AG20443 (cell line): ENCODE data around the gene APOE.

ENCODE experiments used
- DNase-seq: peaks from one replicate; pipeline ENCODE4 v3.0.0; 2012; ENCODE audit warnings: low spot score, mixed read lengths

APOE gene

DNA sequence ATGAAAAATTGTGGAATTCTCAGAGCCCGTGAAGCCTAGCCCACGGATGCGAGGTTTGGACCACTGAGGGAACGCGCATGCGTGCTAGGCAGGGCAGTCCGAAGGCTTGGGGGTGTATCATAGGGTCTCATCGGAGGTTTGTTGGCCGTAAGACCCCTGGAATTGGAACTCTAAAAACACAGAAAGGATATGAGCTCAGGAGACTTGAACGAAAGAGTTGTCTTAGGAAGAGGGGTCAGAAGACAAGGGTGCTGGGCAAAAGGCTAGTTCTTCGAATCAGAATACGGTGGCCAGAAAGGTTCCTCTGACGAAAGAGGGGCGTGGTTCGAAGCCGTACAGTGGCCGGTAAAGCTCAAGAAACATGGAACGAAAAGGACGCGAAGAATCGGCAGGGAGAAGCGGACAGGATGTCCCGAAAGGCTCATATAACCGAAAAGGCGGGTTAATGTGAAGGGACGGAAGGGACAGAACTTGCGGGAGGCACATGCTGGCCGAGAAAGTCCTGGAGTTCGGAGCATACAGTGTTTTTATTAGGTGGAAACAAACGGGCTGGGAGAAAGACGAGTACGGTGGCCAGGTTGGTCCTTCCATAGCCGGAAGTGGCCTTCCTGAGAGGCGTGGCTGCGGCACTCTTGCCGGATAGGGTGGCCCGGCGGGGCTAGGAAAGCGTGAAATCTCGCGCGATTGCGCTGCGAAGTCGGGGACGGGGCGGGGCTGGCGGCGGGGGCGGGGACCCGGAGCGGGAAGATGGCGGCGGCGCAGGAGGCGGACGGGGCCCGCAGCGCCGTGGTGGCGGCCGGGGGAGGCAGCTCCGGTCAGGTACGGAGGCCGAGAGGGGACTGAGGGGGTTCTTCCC is 49.3 kb downstream of the APOE start, which contains the start of gene CLPTM1:
Gene CLPTM1, plus strand, starts transcription at position 732 of the 856 bp plus-strand sequence. Its CDS starts 16 bp downstream, at position 748.
- DNase-seq = peak; percentile 98

DNA sequence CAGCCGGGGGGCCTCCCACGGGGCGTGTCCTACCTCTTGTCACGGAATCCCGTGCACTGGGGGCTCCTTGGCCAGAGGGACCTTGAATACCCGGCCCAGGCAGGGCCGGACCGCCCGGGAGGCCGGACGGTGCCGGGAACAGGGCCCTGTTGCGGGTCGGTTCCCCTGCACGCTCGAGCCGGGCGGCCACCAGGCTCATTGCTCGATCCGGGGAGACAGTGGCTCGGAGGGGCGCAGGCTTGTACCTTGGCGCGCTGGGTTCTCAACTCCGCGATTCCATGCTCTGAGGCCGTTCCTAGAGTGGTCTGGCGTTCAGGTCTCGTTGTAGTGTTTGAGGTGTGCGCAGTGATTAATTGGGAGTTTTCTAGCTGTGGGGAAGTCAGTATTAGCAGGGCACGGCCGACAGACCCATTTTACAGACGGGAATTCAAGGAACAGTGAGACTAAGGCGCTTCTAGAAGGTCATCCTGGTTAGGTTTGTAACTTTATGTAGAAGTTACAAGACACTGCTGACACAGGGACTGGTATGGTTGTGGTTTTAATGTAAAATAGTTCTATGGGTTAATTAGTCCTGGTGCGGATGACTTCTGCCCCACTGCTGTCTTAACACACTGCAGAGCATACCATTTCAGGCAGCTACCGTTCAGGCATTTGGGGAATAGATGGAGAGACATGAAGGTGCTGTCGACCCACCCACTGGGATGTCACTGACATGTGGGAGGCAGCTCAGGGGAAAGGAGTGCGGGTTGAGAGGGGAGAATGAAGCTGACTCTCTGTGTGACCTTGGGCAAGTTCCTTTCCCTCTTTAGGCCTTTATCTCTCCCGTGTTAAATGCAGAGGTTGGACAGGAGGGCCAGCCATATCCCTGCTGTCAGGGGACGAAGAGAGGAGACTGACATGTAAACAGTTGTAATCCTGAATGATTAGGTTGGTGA is 50.2 kb downstream of the APOE start:
- DNase-seq = no peak

DNA sequence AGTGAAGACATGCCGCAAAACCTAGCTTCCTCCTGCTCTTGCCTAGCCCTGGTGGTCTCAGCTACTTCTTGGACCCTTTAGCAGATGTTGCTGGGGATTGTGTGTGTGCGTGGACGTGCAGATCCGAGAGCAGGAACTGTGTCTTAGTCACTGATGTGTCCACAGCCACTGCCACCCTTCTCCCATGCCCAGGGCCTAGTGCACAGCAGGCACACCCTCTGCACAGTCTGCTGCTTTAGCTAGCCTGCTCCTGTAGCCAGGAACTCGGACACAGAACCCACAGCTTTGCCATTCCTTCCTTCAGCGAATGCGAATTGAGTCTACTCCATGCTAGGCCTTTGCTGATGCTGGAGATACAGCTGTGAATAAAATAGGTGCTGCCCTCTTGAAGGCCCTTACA is 51.9 kb downstream of the APOE start:
- no peak for DNase-seq

DNA sequence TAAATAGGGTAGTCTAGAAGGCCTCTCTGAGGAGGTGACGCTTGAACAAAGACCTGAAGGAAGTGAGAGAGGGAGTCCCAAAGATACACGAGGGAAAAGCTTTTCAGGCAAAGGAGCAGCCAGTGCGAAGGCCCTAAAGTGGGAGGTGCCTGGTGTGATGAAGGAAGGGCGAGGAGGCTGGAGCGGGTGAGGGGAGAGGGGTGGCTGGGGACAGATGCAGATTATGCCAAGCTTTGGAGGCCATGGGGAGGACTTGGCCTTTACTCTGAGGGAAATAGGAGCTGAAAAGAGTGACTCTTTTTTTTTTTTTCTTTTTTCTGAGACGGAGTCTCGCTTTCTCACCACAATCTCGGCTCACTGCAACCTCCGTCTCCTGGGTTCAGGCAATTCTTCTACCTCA is 52.5 kb downstream of the APOE start:
- no peak for DNase-seq
